GM19240 (cell line): Measurements from ENCODE around the gene IL3.

ENCODE experiments used
- DNase-seq: peaks from one replicate; pipeline ENCODE4 v3.0.0; 2011; ENCODE audit warnings: low spot score; ENCODE audit not compliant: insufficient read length

The IL3 gene

DNA sequence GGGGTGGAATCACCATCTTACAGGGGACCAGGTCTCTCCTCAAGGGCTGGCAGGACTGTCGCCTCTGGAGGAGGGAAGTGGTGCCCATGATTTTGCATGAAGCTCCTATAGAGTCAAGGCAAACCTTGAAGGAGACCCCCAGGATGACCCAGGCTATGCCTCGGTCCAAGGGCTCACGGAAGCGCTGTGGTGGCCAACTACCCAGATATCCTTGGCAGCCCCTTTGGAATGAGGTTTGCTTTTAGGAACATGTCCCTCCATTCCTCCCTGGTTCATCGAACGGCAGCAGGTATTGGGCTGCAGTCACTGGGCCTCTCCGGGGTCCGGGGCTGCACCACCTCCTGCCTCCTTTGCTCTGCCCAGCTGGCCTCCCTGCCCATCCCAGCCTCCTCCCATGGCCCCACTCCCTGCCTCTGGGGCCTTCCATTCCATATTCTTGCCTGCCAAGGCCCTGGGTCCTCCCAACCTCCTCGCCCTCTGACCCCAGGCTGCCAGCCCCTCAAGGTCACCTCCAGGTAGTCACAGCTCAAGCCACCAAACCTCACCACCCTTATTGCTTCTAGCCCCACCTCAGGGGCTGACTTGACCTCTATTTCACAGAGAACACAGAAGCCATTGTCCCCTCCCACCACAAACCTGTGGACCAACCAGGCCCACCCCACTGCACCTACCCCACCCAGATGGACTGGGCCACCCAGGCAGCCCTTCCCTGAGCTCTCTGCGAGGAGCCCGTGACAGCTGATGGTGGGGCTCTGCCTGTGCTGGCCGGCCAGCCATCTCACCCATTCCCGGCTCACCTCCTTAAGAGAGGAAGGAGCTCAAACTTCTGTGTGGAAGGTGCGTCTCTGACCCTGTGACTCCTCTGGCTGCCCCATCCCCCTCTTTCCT lies 3.6 kb upstream of the IL3 start:
- no peak for DNase-seq

DNA sequence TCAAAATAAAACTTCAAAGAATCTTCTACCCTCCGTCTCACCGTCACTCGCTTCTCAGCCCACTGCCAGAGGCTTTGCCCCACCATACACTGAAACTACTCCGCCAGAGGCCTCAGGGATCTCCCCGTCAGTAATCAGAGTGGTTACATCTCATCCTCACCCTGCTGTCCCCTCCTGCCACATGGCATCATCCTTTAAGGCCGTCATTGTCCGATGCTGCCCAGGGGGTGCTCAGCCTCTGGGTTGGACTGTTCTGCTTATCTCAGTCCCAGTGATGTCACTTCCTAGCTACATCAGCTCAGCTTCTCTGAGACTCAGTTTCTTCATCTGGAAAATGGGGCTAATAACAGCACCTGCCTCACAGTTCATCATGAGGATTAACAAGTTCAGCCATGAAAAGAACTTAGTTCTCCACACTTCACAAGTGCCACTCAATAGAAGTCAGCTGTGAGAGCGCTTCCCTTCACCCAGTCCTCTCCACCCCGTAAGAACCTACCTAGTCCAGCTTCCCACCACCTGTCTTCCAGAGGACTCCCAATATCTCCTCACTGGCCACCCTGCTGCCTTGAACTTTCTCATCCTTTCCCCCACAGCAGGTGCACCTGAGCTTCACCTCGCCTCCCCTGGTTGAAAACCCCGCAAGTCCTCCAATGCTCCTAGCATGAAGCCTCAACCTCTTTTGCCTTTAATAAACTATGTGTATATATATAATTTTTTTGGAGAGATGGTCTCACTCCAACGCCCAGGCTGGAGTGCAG lies 2.8 kb upstream of the IL3 start:
- DNase-seq = no peak

DNA sequence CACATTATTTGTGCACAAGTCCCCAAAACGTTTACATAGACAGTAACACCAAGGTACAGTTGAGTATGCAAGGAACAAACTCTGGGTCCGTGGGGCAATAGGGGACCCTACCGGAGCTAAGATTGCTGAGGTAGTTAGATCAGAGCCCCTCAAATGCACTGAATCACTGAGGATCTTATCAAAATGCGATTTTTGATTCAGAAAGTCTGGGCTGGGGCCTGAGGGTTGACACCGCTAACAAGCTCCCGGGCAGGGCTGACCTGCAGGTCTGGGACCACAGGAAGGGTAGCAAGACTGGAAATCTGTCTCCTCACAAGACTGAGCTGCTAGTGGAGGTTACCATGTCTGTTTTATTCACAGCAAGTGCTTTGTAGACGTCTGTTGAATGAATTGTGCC lies 1.8 kb upstream of the IL3 start:
- no peak for DNase-seq

DNA sequence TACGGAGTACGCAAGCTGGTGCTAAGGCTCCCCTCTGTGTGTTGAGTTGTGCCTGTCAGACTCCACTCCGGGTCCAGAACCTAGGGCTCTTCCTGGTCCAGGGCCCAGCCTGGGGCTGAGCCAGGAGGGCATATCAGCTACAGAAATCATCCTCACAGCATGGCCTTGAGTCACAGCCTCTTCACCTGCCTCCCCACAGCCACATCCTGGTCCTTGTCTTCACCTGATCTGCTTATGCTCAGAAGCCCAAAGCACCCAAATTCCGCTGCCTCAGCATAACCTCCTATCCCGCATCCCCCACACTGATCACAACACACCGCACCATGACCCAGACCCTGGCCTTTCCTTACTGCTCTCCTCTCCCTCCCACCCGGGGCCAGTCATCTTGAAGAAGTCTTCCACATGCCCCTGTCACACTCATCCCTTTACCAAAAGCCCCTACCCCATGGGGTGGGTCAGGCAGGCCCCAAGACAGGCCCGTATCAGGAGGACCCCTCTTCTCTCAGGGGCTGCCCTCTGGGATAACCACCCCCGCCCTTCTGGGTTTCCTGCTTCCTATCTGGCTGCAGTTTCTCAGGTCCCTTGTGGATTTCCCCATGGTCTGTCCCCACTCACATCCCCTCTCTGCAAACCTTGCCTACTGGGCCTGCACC lies 1.3 kb upstream of the IL3 start:
- DNase-seq = no peak

DNA sequence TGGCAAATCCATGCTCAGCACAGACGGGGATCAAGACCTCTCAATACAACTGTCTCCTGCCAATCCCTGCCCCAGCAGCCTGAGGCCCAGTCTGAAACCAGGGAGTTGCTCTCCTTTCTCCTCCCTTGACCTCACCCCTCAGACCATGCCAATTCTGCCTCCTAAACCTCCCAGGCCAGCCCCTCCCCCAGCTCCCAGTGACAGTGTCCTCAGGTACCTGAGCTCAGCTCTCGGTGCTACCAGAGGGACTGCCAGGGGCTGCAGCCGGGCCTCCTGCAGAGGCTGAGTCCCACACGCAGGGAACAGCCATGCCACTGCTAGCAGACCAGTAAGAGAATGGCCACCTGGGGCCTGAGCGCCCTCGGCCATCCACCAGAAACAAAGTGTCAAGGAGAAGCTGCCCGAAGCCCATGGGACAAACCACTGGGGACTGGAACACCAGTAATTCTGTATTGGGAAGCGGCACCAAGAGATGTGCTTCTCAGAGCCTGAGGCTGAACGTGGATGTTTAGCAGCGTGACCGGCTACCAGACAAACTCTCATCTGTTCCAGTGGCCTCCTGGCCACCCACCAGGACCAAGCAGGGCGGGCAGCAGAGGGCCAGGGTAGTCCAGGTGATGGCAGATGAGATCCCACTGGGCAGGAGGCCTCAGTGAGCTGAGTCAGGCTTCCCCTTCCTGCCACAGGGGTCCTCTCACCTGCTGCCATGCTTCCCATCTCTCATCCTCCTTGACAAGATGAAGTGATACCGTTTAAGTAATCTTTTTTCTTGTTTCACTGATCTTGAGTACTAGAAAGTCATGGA lies 557 bp upstream of the IL3 start:
- no peak for DNase-seq

DNA sequence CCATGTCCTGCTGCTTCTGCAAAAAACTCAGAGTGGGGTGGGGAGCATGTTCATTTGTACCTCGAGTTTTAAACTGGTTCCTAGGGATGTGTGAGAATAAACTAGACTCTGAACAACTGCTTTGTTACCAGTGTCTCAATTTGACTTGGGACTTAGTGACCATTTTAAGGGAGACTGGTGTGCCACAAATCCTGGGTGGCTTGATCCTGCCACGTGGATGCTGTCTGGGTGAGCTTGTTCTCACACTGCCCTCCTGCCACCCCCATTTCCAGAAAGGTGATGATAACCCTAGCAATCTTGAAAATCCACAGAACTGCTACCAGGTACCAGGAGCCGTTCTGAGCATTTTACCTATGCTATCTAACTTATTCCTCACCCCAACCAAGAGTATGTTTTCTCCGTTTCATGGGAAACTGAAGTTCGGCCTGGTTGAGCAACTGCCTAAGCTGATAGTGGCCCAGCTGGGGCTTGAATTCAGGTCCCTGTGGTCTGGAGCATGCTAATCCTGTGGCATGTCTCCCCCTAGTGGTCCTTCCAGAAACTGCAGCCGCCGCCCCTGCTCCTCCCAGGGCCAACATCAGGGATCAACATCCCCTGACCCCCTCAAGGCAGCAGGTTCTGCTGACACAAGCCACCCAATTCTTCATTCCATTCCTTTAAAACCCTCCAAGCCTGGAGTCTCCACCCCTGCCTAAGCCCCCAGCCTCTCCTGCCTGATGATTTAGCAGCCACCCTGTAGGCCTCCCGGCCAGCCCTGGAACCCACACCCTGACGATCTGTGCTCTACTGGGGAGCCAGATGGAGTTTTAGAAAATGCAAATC lies 2.8 kb downstream of the IL3 start:
- DNase-seq = peak; percentile 76

DNA sequence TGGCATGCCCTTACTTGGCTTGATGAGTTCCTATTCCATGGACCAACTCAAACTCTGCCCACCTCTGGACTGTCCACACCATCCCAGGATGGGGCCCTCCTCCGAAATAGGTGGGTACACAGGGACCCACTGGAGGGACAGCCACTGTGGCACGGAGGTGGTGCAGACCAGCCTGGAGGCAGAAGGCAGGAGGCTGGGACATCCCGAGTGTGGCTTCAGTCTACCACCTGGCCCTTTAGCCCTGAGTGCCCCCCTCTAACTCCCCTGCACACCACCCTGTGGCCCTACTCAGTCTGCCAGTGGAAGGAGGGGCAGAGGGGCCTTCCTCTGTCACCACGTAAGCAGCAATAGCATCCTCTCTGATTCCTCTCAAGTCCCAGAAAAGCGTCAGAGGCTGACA lies 3.7 kb downstream of the IL3 start:
- DNase-seq = no peak

DNA sequence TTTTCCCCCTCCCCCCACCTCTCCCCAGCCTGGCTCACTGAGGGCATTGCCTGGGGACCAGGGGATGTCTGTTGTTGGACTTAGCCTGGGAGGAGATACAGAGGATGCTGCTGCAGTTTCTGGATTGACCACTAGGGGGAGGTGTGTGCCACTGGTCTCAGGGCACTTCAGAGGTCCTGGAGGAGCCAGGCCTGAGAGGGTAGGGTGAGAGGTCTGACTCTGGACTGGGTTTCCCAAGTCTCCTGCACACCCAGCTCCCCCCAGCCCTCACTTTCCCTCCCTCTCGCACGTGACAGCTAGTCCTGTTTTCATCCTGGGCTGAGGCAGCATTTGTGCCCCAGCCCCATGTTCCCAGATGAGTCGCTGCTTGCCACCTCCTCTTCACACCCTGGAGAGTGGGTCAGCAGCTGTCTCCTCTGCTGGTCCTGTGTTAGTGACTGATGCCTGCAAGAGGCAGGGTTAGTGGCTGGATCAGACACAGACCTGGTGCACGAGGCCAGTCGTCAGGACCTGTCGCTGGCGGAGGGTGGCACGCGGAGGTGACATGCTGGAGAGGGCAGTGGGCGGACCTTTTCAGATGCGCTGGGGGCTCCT lies 4.4 kb downstream of the IL3 start:
- peak; percentile 79 for DNase-seq

DNA sequence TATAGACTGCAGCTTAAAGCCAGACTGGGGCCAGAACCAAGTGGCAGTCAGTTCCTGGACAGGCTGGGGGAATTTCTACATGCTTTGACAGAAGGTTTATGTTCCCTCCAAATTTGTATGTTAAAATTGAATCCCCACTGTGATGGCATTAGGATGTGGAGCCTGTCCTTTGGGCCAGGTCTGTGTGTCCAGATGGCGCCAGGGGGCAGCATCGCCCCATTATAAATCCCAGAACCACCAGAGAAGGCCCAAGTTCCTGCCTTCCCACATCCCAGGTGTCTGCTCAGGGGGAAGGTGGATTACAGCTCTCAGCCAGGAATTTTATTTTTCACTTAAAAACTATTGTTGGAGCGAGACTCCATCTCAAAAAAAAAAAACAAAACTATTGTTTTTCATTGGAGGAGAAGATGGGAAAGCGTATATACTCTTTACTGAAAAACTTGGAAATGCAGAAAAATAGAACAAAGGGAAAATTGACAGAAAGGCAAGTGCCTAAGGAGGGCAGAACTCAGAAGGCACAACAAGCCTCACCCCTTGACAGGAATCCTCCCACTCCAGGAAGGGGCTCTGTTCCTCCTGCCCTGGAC lies 5.0 kb downstream of the IL3 start:
- DNase-seq = peak; percentile 45

DNA sequence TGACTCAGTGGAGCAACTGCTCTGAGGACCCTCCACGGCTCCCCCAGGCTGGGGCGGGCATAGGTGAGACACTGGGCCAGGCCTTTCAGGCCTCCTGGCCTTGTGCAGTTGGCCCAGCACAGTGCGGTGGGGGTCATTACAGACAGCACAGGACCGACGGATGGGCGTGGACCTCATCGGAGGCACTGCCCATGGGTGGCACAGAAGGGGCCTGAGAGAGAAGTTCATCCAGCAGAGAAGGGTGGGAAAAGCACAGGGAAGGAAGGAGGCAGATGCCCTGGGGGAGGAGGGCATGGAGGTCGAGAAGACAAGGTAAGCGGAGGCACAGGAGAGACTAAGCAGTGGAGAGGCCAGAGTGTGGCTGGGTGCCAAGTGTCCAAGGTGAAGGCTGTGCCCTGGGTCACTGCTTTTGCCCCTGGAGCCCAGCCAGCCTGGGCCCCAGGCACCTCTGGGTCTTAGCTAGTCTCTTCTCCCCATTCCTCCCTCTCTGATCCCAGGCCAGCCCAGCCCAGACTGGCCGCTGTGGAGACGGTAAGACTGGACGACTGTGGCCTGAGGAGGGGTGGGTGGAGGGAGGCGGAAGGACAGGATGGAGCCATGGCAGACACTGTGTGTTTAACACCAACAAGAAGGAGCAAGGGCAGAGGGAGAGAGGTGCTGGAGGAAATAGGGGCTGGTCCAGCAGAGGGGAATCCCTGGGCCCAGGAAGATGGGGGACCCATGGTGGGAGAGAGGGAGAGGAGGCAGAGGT lies 5.7 kb downstream of the IL3 start:
- DNase-seq = no peak

DNA sequence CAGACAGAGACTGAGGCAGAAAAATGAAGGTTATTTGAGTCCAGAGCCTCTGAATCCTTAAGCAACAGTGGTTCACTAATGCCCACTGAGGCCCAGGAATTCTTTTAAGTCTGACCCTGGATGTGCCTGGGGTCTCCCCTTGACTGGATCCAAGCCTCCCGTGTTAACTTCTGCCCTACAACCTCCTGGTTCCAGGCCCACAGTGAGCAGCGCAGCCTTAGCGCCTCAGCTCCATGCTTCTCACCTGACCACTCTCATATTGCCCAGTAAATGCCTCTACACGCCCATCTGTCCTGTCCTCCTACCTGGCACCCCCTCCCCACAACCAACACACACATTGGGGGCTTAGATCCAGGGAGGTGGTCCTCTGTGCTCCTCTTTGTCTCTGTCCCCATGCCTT lies 6.4 kb downstream of the IL3 start:
- DNase-seq = no peak

DNA sequence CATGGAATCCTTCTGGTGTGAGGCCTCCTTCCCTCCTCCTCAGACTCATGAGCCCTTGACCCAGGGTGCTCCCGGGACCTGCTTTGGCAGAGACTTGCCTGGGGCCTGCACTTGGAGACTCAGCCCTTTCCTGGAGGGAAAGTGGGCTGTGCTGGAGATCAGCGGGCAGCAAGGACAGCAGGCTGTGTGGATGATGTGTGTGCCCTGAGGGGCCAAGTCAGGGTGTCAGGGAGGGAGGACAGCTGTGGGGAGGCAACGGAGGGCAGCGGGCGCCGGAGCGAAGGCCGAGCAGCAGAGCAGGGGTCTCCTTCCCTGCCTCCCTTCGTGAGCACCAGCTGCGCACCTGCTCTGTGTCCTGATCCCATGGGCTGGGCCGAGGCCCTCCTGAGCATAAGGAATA lies 7.0 kb downstream of the IL3 start:
- DNase-seq = no peak

DNA sequence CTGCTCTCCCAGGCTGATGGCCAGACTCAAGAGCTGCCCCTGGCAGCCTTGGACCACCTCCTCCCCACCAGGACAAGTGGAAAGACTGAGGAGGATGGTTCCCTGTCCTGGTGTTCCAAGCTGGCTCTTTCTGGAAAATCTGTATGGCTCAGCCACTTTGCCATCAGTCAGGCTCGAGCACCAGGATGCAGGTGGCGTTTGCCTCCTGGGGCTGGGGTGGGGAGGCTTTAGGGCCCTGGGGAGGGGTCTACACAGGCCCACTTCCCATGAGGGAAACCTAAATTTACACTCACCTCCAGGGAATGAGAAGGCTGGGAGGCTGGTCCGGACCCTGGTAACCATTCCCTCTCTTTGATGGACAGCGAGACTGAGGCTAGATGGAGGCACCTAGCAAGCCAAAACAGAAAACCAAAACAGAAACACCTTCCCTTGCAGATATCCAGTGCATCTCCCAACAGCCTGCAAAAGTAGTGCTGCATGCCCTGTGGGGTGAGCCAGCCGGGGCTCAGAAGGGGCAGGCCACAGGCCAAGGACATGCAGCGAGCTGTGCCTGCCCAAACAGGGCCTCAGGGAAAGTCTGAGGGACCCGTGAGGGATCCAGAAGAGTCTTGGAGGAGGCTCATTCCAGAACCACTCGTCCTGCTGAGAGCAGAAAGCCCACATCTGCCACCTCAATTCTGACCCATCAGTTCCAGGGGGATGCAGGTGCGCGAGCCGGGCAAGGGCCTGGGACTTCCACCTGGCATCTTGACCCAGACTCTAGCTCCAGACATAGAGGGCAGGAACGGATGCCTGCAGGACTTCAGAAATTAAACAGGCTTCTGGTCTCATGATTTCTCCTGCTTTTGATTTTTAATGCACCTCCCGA lies 7.7 kb downstream of the IL3 start:
- DNase-seq = no peak

DNA sequence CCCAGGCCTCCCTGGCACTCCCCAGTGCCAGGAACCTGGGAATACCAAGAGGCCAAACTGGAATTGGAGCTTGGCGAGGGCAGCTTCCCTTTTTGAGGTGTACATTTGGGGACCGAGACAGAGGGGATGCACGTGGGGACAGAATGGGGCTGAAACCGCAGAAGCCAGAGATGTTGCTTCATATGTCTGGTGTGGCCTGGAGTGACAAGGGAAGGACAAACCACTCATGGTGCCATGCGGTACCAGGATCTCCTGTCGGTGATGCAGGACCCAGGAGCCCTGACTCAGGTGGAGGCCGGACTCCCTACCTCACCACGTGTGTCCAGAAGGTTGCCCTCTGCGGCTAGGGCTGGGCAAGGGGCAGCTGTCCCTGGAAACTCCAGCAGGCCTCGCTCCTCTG lies 9.1 kb downstream of the IL3 start:
- DNase-seq = no peak

DNA sequence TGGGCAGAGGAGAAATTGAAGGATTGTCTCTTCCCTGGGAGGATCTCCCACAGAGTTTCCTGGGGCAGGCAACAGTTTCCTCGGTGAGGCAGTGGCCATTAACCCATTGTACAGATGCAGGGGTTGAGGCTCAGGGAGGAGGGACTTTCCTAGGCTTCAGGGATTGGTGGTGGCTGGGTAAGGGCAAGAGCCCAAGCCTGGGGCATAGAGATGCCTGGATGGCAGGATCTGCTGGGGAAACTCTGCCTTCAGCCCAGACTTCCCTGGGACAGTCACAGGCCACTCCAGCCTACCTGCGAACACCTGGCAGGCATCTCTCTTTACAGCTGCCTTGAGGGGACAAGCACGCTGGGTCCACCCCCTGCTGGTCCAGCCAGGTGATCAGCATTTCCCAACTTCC lies 9.5 kb downstream of the IL3 start:
- no peak for DNase-seq

DNA sequence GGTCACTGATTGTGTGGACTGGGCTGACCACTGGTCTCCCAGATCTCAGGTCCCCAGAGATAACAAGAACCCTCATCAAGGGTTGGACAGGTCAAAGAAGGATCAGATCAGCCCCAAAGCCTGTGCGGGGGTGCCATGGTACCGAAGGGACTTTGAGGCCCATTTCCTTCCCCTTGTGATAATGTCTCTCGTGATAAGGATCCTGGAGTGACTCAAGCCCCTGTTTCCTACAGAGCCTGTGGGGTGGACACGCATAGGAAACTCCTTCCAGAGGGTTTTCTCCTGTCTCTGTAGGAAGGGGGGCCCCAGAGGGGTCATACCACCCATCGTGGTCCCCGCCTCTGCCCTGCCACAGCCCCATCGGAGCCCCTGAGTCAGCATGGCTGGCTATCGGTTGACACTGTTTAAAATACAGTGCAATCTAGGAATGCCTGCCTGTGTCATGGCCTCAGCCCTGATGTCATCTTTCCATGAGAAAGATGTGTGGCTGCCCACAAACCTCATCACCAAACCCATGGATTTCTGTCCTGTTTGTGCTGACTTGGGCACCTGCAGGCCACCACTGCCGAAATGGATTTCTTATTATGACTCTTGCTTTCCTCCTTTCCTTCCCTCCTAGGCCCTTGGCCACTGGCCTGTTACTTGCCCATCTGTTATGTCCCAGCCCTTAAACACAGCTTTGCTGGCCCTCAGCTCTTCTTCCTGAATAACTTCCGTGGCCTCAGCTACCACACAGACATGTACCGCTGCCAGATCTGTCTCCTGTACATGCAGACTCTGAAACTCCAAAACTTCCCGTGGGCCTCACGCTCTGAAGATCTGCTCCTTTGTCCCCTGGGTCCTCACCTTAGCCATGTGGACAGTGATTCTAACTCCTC lies 10.2 kb downstream of the IL3 start:
- DNase-seq = no peak

DNA sequence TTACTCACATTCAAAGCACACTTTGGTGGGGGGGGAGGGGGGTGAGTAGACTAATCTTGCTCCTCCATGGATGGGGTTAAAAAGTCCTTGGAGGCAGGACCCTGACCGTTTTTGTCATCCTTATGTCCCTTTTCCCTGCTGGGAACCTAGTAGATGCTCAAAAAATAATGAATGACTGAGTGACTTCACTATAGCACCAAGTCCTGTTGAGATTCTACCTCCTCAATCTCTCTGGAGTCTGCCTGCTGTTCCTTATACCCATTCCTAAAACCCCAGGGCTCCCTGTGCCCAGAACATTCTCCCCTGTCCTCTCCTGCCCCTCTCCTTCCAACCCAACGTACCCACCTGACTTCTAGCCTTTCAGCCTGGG lies 10.9 kb downstream of the IL3 start:
- DNase-seq = no peak
